ENCODE data around the gene MOGAT3.

The MOGAT3 gene

GRCh38 chr7:101220295-101220694 is 19.5 kb upstream of the MOGAT3 start:
- Histone ChIP-seq H3K27me3 (ENCODE audit: insufficient read depth, low read length) (no peaks in the 10 kb centered on the region), H3K79me2 (ENCODE audit: control insufficient read depth, insufficient read depth, low read length, poor library complexity) (peaks cover 13% of the 10 kb centered on the region), H4K91ac (ENCODE audit: low read depth, low read length) (no peak overlapping the region), H3K27ac (ENCODE audit: low read depth, low read length) (no peak overlapping the region), H2AFZ (ENCODE audit: insufficient read depth, low read length, poor library complexity) (no peak overlapping the region), H3K9me3 (ENCODE audit: insufficient read depth, low read depth, low read length) (peaks cover 1% of the 10 kb centered on the region), H3K23ac (ENCODE audit: low read length) (no peak overlapping the region), H3K36me3 (ENCODE audit: control insufficient read depth in 1 of 2, insufficient read depth in 2 of 2, low read length in 2 of 2) (peaks cover 20 to 22% of the 10 kb centered on the region in 2 experiments), H3K4me3 (ENCODE audit: low read depth, low read length) (no peak overlapping the region), H3K4ac (ENCODE audit: low read depth, low read length) (no peak overlapping the region), H2BK12ac (ENCODE audit: low read length) (no peak overlapping the region), H4K12ac (ENCODE audit: low read depth, low read length) (no peak overlapping the region), H4K8ac (ENCODE audit: low read depth, low read length) (no peak overlapping the region), H3K18ac (ENCODE audit: low read length) (no peak overlapping the region), H3K9ac (ENCODE audit: low read length) (no peak overlapping the region), H2AK5ac (ENCODE audit: low read length) (no peak overlapping the region), H3K4me2 (ENCODE audit: low read length) (no peak overlapping the region), H2BK5ac (ENCODE audit: low read depth, low read length, poor library complexity) (no peak overlapping the region), H3K4me1 (ENCODE audit: control insufficient read depth in 1 of 2, insufficient read depth in 2 of 2, low read length in 2 of 2) (peaks cover 10 to 16% of the 10 kb centered on the region in 2 experiments), H3K79me1 (ENCODE audit: low read length) (peaks cover 13% of the 10 kb centered on the region), H3K14ac (ENCODE audit: low read length) (no peak overlapping the region), H2BK120ac (ENCODE audit: insufficient read depth, low read length, poor library complexity) (no peak overlapping the region)
- no peak for DNase-seq
- WGBS (ENCODE audit: extremely low coverage, insufficient coverage, insufficient read length), result no CpG with 5 or more reads among the region's 5 CpGs

DNA sequence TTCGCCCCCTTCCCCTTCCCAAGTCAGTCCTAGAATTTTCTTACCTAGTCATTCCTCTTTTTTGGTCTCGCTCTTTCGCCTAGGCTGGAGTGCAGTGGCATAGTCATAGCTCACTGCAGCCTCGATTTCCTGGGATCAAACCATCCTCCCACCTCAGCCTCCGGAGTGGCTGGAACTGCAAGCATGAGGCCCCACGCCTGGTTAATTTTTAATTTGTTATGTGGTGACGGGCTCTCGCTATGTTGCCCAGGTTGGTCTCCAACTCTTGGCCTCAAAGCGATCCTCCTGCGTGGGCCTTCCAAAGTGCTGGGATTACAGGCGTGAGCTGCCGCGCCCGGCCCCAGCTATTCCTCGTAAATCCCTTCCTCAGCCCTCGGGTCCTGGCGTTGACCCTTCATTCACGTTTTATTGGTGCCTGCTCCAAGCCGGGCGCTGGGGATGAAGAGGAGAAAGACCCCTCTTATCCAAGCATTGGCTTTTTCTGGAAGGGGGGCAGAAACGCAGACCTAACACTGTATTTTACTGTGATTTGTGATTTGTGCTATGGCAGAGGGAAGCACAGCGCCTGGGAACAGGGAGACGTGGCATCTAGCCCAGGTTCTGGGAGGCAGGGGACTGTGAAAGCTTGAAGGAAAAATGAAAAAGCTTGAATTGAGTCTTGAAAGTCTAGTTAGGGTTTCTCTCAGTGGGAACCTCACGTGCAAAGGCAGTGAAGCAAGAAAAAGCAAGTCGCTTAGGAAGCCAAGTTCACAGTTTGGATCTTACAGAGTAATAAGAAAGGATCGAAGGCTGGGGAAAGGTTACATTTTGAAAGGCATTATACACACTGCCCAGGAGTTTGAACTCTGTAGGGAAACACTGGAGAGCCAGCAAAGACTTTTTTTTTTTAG is 17.6 kb upstream of the MOGAT3 start:
- peak overlapping the region; percentile 64 for H4K12ac ChIP-seq (ENCODE audit: low read depth, low read length)
- no peak overlapping the region for H3K23ac ChIP-seq (ENCODE audit: low read length)
- H3K4me3 ChIP-seq (ENCODE audit: low read depth, low read length), result peak overlapping the region; percentile 85
- peak overlapping the region; percentile 25 for H3K18ac ChIP-seq (ENCODE audit: low read length)
- peak overlapping the region; percentile 48 for H3K9ac ChIP-seq (ENCODE audit: low read length)
- H2BK120ac ChIP-seq (ENCODE audit: insufficient read depth, low read length, poor library complexity), result no peak overlapping the region
- H3K79me2 ChIP-seq (ENCODE audit: control insufficient read depth, insufficient read depth, low read length, poor library complexity), result peaks cover 13% of the 10 kb centered on the region
- peak overlapping the region; percentile 77 for H3K4me2 ChIP-seq (ENCODE audit: low read length)
- H4K8ac ChIP-seq (ENCODE audit: low read depth, low read length), result peak overlapping the region; percentile 78
- H3K79me1 ChIP-seq (ENCODE audit: low read length), result peaks cover 13% of the 10 kb centered on the region
- no peak overlapping the region for H2AK5ac ChIP-seq (ENCODE audit: low read length)
- no peaks in the 10 kb centered on the region for H3K27me3 ChIP-seq (ENCODE audit: insufficient read depth, low read length)
- H3K36me3 ChIP-seq (ENCODE audit: control insufficient read depth in 1 of 2, insufficient read depth in 2 of 2, low read length in 2 of 2), result peaks cover 11 to 18% of the 10 kb centered on the region in 2 experiments
- DNase-seq, result no peak
- no peak overlapping the region for H3K27ac ChIP-seq (ENCODE audit: low read depth, low read length)
- H3K4me1 ChIP-seq (ENCODE audit: control insufficient read depth in 1 of 2, insufficient read depth in 2 of 2, low read length in 2 of 2), result peaks cover 10 to 16% of the 10 kb centered on the region in 2 experiments
- no peaks in the 10 kb centered on the region for H3K9me3 ChIP-seq (ENCODE audit: insufficient read depth, low read depth, low read length)
- no CpG with 5 or more reads among the region's 26 CpGs for WGBS (ENCODE audit: extremely low coverage, insufficient coverage, insufficient read length)
- no peak overlapping the region for H2BK12ac ChIP-seq (ENCODE audit: low read length)
- H3K4ac ChIP-seq (ENCODE audit: low read depth, low read length), result peak overlapping the region; percentile 53
- H3K14ac ChIP-seq (ENCODE audit: low read length), result peak overlapping the region; percentile 37
- no peak overlapping the region for H2BK5ac ChIP-seq (ENCODE audit: low read depth, low read length, poor library complexity)
- peak overlapping the region; percentile 53 for H2AFZ ChIP-seq (ENCODE audit: insufficient read depth, low read length, poor library complexity)
- peak overlapping the region; percentile 64 for H4K91ac ChIP-seq (ENCODE audit: low read depth, low read length)

GRCh38 chr7:101217388-101218235 is 16.8 kb upstream of the MOGAT3 start, which contains the start of the genes PLOD3 and ZNHIT1:
Gene PLOD3, minus strand, starts transcription at chr7:101217581. Its CDS starts 307 bp downstream, at chr7:101217274.
Gene ZNHIT1, plus strand, starts transcription at chr7:101218165. Its CDS starts 31 bp downstream, at chr7:101218196.
- Histone ChIP-seq H3K4me3 (ENCODE audit: low read depth, low read length) (peak within 1 kb of the TSS; percentile 85), H3K4ac (ENCODE audit: low read depth, low read length) (peak within 1 kb of the TSS; percentile 80), H3K79me2 (ENCODE audit: control insufficient read depth, insufficient read depth, low read length, poor library complexity) (peaks cover 13% of the 10 kb centered on the region), H3K9ac (ENCODE audit: low read length) (peak within 1 kb of the TSS; percentile 83), H2AFZ (ENCODE audit: insufficient read depth, low read length, poor library complexity) (peak within 1 kb of the TSS; percentile 83), H2BK5ac (ENCODE audit: low read depth, low read length, poor library complexity) (peak within 1 kb of the TSS; percentile 77), H4K12ac (ENCODE audit: low read depth, low read length) (peak within 1 kb of the TSS; percentile 78), H3K18ac (ENCODE audit: low read length) (peak within 1 kb of the TSS; percentile 84), H3K14ac (ENCODE audit: low read length) (peak within 1 kb of the TSS; percentile 83), H4K91ac (ENCODE audit: low read depth, low read length) (peak within 1 kb of the TSS; percentile 91), H4K8ac (ENCODE audit: low read depth, low read length) (peak within 1 kb of the TSS; percentile 83), H2BK12ac (ENCODE audit: low read length) (no peak within 1 kb of the TSS), H2AK5ac (ENCODE audit: low read length) (peak within 1 kb of the TSS; percentile 67), H3K27me3 (ENCODE audit: insufficient read depth, low read length) (no peaks in the 10 kb centered on the region), H2BK120ac (ENCODE audit: insufficient read depth, low read length, poor library complexity) (peak within 1 kb of the TSS; percentile 74), H3K9me3 (ENCODE audit: insufficient read depth, low read depth, low read length) (no peaks in the 10 kb centered on the region), H3K79me1 (ENCODE audit: low read length) (peaks cover 13% of the 10 kb centered on the region), H3K4me1 (ENCODE audit: control insufficient read depth in 1 of 2, insufficient read depth in 2 of 2, low read length in 2 of 2) (peaks cover 10 to 16% of the 10 kb centered on the region in 2 experiments), H3K36me3 (ENCODE audit: control insufficient read depth in 1 of 2, insufficient read depth in 2 of 2, low read length in 2 of 2) (peaks cover 7 to 20% of the 10 kb centered on the region in 2 experiments), H3K4me2 (ENCODE audit: low read length) (peak within 1 kb of the TSS; percentile 77), H3K27ac (ENCODE audit: low read depth, low read length) (peak within 1 kb of the TSS; percentile 82), H3K23ac (ENCODE audit: low read length) (no peak within 1 kb of the TSS)
- peak; percentile 96 to 100 for DNase-seq
- no CpG with 5 or more reads among the region's 57 CpGs for WGBS (ENCODE audit: extremely low coverage, insufficient coverage, insufficient read length)

DNA sequence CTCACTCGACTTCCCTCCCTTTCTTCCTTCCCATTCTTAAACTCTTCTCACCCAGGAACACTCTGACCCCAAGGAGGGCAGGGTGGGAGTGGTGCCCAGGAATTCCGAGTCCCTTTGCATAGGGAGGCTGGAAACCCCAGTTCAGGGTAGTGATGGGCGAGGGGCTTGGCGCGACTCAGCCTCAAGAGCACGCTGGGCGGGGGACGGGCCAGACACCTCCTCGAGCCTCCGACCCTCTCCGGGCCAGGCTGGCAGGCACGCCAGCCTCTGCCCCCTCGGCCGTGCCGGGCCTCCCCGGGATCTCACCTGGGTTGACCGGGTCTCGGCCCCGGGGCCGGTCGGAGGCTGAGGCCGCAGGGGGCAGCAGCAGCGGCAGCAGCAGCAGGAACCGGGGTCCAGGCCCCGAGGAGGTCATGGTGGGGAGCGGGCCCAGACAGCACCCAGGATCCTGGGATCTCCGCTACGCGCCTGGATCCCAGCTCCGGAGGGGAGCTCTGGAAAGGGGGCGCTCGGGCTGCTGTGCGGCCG is 16.1 kb upstream of the MOGAT3 start:
- Histone ChIP-seq H3K27me3 (ENCODE audit: insufficient read depth, low read length) (no peaks in the 10 kb centered on the region), H4K12ac (ENCODE audit: low read depth, low read length) (peak overlapping the region; percentile 59), H4K91ac (ENCODE audit: low read depth, low read length) (peak overlapping the region; percentile 86), H3K18ac (ENCODE audit: low read length) (peak overlapping the region; percentile 84), H3K4me3 (ENCODE audit: low read depth, low read length) (peak overlapping the region; percentile 78), H3K9ac (ENCODE audit: low read length) (peak overlapping the region; percentile 64), H3K4me1 (ENCODE audit: control insufficient read depth in 1 of 2, insufficient read depth in 2 of 2, low read length in 2 of 2) (peaks cover 10 to 16% of the 10 kb centered on the region in 2 experiments), H3K79me1 (ENCODE audit: low read length) (peaks cover 13% of the 10 kb centered on the region), H3K36me3 (ENCODE audit: control insufficient read depth in 1 of 2, insufficient read depth in 2 of 2, low read length in 2 of 2) (peaks cover 10 to 22% of the 10 kb centered on the region in 2 experiments), H3K14ac (ENCODE audit: low read length) (peak overlapping the region; percentile 82), H2BK120ac (ENCODE audit: insufficient read depth, low read length, poor library complexity) (peak overlapping the region; percentile 61), H3K79me2 (ENCODE audit: control insufficient read depth, insufficient read depth, low read length, poor library complexity) (peaks cover 13% of the 10 kb centered on the region), H4K8ac (ENCODE audit: low read depth, low read length) (peak overlapping the region; percentile 83), H3K4me2 (ENCODE audit: low read length) (peak overlapping the region; percentile 71), H3K9me3 (ENCODE audit: insufficient read depth, low read depth, low read length) (no peaks in the 10 kb centered on the region), H3K4ac (ENCODE audit: low read depth, low read length) (peak overlapping the region; percentile 80), H3K23ac (ENCODE audit: low read length) (no peak overlapping the region), H2AK5ac (ENCODE audit: low read length) (peak overlapping the region; percentile 67), H2BK12ac (ENCODE audit: low read length) (no peak overlapping the region), H2AFZ (ENCODE audit: insufficient read depth, low read length, poor library complexity) (peak overlapping the region; percentile 83), H3K27ac (ENCODE audit: low read depth, low read length) (peak overlapping the region; percentile 20), H2BK5ac (ENCODE audit: low read depth, low read length, poor library complexity) (peak overlapping the region; percentile 44)
- no CpG with 5 or more reads among the region's 34 CpGs for WGBS (ENCODE audit: extremely low coverage, insufficient coverage, insufficient read length)
- DNase-seq, result no peak

Data from trophoblast cell (in vitro differentiated cells and primary cell).